Neutrophil (primary cell): ENCODE results near the gene TFCP2L1.

Experiments used
- H3K27ac ChIP-seq: fragments of 200-600 bp; sonication (generic); 2 replicates; pipeline ENCODE4 v1.5.1; 2016; ENCODE audit warnings: mild to moderate bottlenecking, moderate library complexity
- H3K27me3 ChIP-seq: fragments of 200-600 bp; sonication (generic); 2 replicates; pipeline ENCODE4 v1.6.0; 2016; ENCODE audit warnings: mild to moderate bottlenecking
- H3K36me3 ChIP-seq: fragments of 200-600 bp; sonication (generic); 2 replicates; pipeline ENCODE4 v1.5.1; 2017
- H3K4me1 ChIP-seq, 2 experiments: fragments of 200-600 bp in 1 of 2; sonication (generic) in 1 of 2; 1 replicate in 1 of 2; 2 replicates in 1 of 2; pipeline versions ENCODE4 v1.5.1 to v1.6.1; 2013 to 2016; ENCODE audit warnings: low read depth in 1 of 2, low read length in 1 of 2, mild to moderate bottlenecking in 1 of 2, moderate library complexity in 1 of 2; ENCODE audit not compliant: control insufficient read depth in 1 of 2, insufficient read depth in 1 of 2
- H3K4me3 ChIP-seq, 2 experiments: fragments of 200-600 bp in 1 of 2; sonication (generic) in 1 of 2; 1 replicate in 1 of 2; 2 replicates in 1 of 2; pipeline ENCODE4 v1.5.1; 2013 to 2016; ENCODE audit warnings: low read depth in 1 of 2, low read length in 1 of 2, mild to moderate bottlenecking in 1 of 2, moderate library complexity in 1 of 2
- H3K9me3 ChIP-seq: fragments of 200-600 bp; sonication (generic); 2 replicates; pipeline ENCODE4 v1.5.1; 2016
- TF ChIP-seq, protein P1 (sequence below): fragments of 200-600 bp; sonication (generic); IDR thresholded peaks from 2 replicates; pipeline ENCODE4 v1.5.1; 2016; ENCODE audit warnings: antibody characterized with exemption

Gene TFCP2L1

DNA sequence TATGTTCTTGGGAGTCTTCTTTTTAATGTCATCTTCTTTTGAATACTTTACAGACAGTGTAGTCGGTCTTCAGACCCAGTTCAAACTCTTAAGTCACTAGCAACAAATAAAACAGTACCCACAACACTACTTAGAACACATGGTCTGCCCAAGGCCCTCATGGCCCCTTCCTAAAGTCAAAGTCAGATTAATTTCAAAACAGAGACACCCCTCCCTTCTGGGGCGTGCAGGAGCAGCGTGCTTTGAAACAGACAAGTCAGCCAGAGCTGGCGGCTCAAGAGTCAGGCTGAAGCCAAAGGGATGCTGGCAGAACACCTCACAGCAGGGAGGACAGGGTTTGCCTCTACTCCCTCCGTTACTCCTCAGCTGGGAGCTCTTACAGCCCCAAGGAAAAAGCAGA is 77.5 kb downstream of the TFCP2L1 start:
- Histone ChIP-seq H3K4me1 (peaks cover 8 to 16% of the 10 kb centered on the region in 2 experiments), H3K27me3 (no peaks in the 10 kb centered on the region), H3K36me3 (no peaks in the 10 kb centered on the region), H3K9me3 (no peaks in the 10 kb centered on the region), H3K4me3 (no peak overlapping the region), H3K27ac (no peak overlapping the region)
- TF ChIP-seq, protein P1, sequence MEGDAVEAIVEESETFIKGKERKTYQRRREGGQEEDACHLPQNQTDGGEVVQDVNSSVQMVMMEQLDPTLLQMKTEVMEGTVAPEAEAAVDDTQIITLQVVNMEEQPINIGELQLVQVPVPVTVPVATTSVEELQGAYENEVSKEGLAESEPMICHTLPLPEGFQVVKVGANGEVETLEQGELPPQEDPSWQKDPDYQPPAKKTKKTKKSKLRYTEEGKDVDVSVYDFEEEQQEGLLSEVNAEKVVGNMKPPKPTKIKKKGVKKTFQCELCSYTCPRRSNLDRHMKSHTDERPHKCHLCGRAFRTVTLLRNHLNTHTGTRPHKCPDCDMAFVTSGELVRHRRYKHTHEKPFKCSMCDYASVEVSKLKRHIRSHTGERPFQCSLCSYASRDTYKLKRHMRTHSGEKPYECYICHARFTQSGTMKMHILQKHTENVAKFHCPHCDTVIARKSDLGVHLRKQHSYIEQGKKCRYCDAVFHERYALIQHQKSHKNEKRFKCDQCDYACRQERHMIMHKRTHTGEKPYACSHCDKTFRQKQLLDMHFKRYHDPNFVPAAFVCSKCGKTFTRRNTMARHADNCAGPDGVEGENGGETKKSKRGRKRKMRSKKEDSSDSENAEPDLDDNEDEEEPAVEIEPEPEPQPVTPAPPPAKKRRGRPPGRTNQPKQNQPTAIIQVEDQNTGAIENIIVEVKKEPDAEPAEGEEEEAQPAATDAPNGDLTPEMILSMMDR = no peak

GRCh38 chr2:121205321-121205942 is 79.6 kb downstream of the TFCP2L1 start:
- H3K4me1 ChIP-seq = peaks cover 13 to 33% of the 10 kb centered on the region in 2 experiments
- no peaks in the 10 kb centered on the region for H3K9me3 ChIP-seq
- no peak overlapping the region for H3K27ac ChIP-seq
- H3K27me3 ChIP-seq = no peaks in the 10 kb centered on the region
- TF ChIP-seq, protein P1 = no peak
- no peak overlapping the region for H3K4me3 ChIP-seq
- no peaks in the 10 kb centered on the region for H3K36me3 ChIP-seq

DNA sequence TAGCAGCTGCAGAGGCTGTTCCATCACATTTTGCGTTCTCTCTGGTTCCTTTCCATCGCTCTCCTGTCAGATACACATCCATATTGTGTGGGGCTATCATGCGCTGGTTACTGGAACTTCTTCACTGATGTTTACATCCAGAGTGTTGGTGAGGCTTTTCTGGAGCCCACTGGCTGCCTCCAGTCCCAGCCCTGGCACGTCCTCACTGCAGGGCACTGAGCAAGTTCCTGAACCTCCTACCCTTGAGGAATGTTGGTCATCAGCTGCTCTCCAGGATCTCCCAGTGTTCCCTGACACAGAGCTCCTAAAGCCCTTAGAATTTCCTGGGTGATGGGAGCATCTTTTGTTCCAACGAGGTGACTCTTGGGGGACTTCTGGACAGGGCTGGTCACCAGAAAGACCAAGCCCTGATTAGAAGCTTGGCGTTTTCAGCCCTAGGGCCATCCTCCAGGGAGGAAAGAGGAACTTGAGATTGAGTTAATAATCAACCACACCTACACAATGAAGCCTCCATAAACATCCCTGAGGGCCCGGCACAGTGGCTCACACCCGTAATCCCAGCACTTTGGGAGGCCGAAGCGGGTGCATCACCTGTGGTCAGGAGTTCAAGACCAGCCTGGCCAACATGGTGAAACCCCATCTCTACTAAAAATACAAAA is 81.3 kb downstream of the TFCP2L1 start:
- Histone ChIP-seq H3K4me1 (peaks cover 30 to 50% of the 10 kb centered on the region in 2 experiments), H3K36me3 (no peaks in the 10 kb centered on the region), H3K9me3 (no peaks in the 10 kb centered on the region), H3K27ac (peak overlapping the region; percentile 18), H3K27me3 (no peaks in the 10 kb centered on the region), H3K4me3 (no peak overlapping the region)
- TF ChIP-seq, protein P1 = no peak

DNA sequence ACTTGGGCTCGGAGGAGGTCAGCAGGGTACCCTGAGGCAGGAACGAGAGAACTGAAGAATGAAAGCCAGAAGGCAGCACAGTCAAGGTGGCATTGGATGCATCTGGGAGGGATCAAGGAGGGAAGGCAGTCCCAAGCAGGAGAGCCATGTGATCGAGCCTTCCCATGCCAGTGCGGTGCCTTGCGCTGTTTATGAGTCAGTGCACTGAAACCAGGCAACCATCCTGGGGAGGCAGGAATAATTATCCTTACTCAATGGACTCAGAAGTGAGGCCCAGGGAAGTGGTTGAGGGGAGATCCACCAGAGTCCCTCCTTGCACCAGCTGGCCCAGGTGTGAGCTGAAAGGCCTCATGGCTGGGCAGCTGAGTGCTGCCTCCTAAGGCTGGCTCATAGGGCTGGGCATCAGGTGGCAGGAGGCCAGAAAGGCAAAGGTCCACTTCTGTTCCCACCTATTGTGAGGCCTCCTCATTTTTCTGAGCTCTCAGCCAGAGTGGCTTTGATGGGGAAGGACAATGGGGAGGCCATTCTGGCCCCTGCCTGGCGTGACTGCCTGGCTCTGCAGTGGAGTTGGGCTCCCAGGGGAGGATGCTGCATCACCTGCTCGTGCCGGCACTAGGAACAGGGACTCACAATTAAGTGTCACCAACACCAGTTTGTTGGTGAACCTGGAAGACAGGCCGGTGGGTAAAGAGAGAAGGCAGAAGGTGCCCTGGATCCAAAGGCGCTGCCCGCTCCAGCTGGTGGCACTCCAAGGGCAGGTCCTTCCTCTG is 82.3 kb downstream of the TFCP2L1 start:
- H3K27me3 ChIP-seq = no peaks in the 10 kb centered on the region
- peaks cover 40 to 60% of the 10 kb centered on the region in 2 experiments for H3K4me1 ChIP-seq
- TF ChIP-seq, protein P1 = no peak
- no peaks in the 10 kb centered on the region for H3K36me3 ChIP-seq
- no peak overlapping the region for H3K27ac ChIP-seq
- H3K4me3 ChIP-seq = no peak overlapping the region
- no peaks in the 10 kb centered on the region for H3K9me3 ChIP-seq

- H3K36me3 ChIP-seq = no peaks in the 10 kb centered on the region
- H3K9me3 ChIP-seq = no peaks in the 10 kb centered on the region
- H3K4me3 ChIP-seq = no peak overlapping the region
- peaks cover 49 to 69% of the 10 kb centered on the region in 2 experiments for H3K4me1 ChIP-seq
- TF ChIP-seq, protein P1 = no peak
- no peaks in the 10 kb centered on the region for H3K27me3 ChIP-seq
- no peak overlapping the region for H3K27ac ChIP-seq
Observed at GRCh38 chr2:121201796-121202195, 83.2 kb downstream of the TFCP2L1 start.
